Activated T-cell treated with anti-CD3 and anti-CD28 coated beads, Interleukin-2, amount 50 U/mL, for 24 hours (primary cell): ENCODE data around the gene NDUFA7.
"Not testable (repeated sequence)": the region's sequence is repeated elsewhere in the genome, so short reads cannot be mapped to it uniquely, and the experiment has no call there.

Experiments used
- DNase-seq: peaks from one replicate; pipeline ENCODE4 v3.0.0-alpha.2; 2020
- H3K27ac Mint-ChIP-seq: 2 replicates; pipeline ENCODE4 v1.8.0; 2020; ENCODE audit warnings: mild to moderate bottlenecking, mixed read lengths
- H3K27me3 Mint-ChIP-seq: 2 replicates; pipeline ENCODE4 v1.8.0; 2020; ENCODE audit warnings: mixed read lengths
- H3K36me3 Mint-ChIP-seq: 2 replicates; pipeline ENCODE4 v1.8.0; 2020; ENCODE audit warnings: low read depth, mixed read lengths
- H3K4me1 Mint-ChIP-seq: 2 replicates; pipeline ENCODE4 v1.8.0; 2020; ENCODE audit warnings: low read depth, mixed read lengths
- H3K4me3 Mint-ChIP-seq: 2 replicates; pipeline ENCODE4 v1.8.0; 2020; ENCODE audit warnings: mild to moderate bottlenecking, moderate library complexity, mixed read lengths
- H3K9me3 Mint-ChIP-seq: 2 replicates; pipeline ENCODE4 v1.8.0; 2020; ENCODE audit warnings: mixed read lengths

The NDUFA7 gene

DNA sequence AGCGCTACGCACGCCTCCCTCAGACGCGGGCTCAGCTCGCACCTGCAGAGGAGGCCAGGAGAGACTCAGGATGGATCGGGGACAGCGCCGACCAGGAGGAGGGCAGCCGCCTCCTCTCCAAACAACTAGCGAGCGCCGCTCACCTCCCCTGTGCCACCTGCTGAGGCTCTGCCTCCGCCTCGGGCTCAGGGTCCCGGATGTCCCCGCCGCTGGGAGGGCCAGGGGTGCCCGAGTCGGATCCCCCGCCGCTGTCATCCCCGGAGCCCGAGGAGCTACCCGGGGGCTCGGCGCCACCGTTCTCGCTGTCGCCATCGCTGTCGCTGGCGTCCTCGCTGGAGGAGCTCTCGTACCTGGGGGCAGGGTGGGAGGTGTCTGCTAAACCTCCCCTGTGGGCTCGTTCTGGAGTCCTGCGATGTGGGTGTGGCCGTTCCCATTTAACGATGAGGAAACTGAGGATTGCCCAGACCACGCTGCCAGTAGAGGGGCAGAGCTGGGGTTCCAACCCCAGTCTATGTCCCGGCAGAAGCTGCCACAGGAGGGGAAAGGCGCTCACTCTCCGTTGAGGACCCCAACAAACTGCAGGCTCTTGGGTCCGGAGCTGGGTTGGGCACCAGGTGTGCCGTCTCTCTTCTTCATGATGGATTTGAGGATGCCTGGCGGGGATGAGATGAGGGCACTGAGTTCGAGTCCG lies 12.7 kb upstream of the NDUFA7 start:
- Mint-ChIP-seq H3K9me3 (no peaks in the 10 kb centered on the region), H3K27ac (no peak overlapping the region), H3K36me3 (no peaks in the 10 kb centered on the region), H3K4me3 (no peak overlapping the region), H3K4me1 (peaks cover 10% of the 10 kb centered on the region), H3K27me3 (peaks cover 39% of the 10 kb centered on the region)
- DNase-seq = no peak

DNA sequence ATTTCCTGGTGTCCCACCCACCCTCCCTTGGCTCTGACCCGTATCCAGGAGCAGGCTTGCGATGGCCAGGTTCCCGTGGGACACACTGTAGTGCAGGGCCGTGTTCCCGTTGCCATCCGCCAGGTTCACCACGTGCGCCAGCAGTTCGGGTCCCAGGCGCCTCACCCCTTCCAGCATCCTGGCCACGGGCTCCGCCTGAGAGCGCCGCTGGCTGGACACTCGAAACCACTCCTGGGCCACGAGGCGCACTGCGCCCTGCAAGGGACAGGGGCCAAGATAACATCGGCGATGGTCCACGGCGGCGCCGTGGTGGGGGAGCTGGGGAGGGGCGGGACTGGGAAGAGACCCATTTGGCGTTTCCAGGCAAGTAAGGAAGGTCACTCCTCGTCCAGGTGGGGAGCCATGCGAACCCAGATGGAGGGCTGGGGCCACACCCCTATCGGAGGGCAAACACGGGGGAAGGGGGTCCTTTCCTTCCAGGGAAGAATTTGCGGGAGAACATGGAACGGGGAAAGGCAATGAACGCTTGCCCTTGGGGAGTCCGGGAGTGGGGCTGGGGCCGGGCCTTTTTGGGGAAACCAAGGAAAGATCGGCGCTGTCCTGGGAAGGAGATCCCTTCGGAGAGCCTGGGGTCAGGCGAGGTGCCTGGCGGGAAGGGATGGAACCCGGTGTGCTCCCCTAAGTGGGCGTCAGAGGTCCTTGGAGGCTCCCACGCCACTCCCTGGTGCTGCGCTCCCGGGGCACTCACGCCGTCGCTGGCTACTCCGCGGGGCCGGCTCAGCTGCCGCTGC lies 12.0 kb upstream of the NDUFA7 start:
- peaks cover 34% of the 10 kb centered on the region for H3K27me3 Mint-ChIP-seq
- H3K9me3 Mint-ChIP-seq = no peaks in the 10 kb centered on the region
- H3K4me3 Mint-ChIP-seq = no peak overlapping the region
- H3K36me3 Mint-ChIP-seq = no peaks in the 10 kb centered on the region
- no peak overlapping the region for H3K27ac Mint-ChIP-seq
- peaks cover 10% of the 10 kb centered on the region for H3K4me1 Mint-ChIP-seq
- DNase-seq = no peak

DNA sequence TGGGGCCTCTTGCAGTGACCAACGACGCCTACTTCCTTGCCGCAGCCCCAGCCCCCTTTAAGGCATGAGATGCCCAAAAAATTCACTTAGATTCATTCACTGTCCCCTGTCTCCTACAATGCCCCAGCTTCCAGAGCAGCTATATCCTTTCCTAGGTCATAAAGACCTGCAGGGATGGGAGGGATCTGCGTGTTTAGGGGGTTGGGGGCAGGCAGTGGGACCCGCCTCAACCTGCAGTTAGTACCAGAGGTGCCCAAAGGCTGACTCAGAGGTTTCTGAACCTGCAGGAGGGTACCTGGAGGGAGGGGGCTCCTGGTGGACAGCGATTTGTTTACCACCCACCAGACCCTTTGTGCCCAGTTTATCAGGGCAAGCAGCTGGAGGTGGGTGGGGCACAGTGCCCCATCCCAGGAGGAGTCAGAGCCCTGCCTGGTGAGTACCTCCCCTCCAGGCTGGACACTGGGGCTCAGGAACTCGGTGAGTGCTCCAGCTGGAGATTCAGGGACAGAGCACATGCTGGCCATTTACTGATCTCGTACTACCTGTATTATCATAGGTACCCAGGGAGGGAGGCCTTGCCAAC lies 10.2 kb upstream of the NDUFA7 start:
- Mint-ChIP-seq H3K27me3 (peaks cover 20% of the 10 kb centered on the region), H3K36me3 (no peaks in the 10 kb centered on the region), H3K4me1 (peaks cover 10% of the 10 kb centered on the region), H3K27ac (no peak overlapping the region), H3K9me3 (no peaks in the 10 kb centered on the region), H3K4me3 (no peak overlapping the region)
- DNase-seq = no peak

DNA sequence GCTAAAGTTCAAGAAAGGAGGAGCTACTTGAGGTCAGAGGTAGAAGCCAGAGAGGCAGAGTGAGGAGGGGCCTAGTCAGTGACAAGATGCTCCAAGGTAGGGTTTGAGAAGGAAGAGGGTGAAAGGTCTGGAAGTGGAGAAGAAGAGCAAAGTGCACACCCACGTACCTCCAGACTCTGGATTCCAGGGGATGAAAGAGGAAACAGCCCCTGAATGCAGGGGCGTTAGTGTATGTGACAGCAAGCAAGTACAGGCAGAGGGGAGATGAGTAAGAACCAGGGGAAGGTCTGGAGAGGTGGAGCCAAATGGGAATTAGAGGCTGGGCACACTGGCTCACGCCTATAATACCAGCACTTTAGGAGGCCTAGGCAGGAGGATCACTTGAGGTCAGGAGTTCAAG lies 8.8 kb upstream of the NDUFA7 start:
- H3K36me3 Mint-ChIP-seq = no peaks in the 10 kb centered on the region
- peaks cover 14% of the 10 kb centered on the region for H3K27me3 Mint-ChIP-seq
- H3K4me1 Mint-ChIP-seq = peaks cover 4% of the 10 kb centered on the region
- no peak overlapping the region for H3K4me3 Mint-ChIP-seq
- DNase-seq = no peak
- H3K27ac Mint-ChIP-seq = no peak overlapping the region
- H3K9me3 Mint-ChIP-seq = no peaks in the 10 kb centered on the region

DNA sequence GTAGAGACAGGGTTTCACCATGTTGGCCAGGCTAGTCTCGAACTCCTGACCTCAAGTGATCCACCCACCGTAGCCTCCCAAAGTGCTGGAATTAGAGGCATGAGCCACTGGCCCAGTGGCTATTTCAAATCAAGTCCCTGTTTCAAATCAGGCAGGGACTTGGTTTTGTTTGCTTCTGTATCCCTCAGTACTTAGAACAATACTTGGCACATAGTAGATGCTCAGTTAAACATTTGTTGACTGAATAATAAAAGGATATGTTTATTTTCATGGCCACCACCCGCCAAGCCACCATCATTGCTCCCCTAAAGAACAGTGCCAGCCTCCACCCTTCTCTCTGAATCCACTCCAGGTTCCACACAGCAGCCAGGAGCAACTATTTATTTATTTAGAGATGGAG lies 4.3 kb upstream of the NDUFA7 start:
- no peak for DNase-seq
- Mint-ChIP-seq H3K27me3 (no peaks in the 10 kb centered on the region), H3K9me3 (no peaks in the 10 kb centered on the region), H3K27ac (peak overlapping the region; percentile 47), H3K4me1 (peaks cover 16% of the 10 kb centered on the region), H3K4me3 (no peak overlapping the region), H3K36me3 (peaks cover 45% of the 10 kb centered on the region)

DNA sequence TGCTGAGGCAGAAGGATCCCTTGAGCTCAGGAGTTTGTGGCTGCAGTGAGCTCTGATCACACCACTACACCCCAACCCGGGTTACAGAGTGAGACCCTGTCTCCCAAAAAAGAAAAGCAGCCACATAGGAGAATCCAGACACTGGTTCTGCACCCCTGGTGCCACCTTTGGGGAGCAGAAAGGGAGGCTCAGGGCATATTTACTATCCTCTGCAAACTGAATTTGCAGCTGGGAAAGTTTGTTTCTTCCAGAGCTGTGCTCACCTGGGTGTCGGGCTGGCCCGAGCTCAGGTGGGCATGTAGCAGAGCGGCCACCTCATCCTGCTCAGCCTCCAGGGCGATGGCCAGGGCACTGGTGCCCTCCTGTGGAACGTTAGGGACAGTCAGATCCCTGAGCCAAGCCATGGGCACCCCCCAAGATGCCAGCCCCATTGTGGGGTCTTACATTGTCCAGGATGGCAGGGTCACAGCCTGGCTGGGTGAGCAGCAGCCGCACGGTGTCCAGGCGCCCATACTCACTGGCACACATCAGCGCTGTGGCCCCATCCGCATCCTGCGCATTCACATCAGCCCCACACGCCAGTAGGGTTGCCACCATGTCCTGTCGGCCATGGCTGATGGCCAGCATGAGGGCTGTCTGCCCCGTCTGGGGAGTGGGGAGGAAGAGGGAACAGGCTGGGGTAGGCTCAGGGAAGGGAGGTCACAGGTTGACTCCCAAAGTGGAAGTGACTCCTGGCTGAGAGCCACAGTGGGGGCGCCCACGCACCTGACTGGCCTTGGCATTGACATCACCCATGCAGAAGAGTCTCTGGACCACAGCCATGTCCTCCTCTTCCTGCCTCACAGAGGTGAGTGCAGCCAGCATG lies 3.2 kb upstream of the NDUFA7 start:
- no peaks in the 10 kb centered on the region for H3K9me3 Mint-ChIP-seq
- H3K27me3 Mint-ChIP-seq = no peaks in the 10 kb centered on the region
- peaks cover 53% of the 10 kb centered on the region for H3K36me3 Mint-ChIP-seq
- DNase-seq = peak; percentile 56
- peak overlapping the region; percentile 99 for H3K27ac Mint-ChIP-seq
- peak overlapping the region; percentile 100 for H3K4me3 Mint-ChIP-seq
- peaks cover 24% of the 10 kb centered on the region for H3K4me1 Mint-ChIP-seq

DNA sequence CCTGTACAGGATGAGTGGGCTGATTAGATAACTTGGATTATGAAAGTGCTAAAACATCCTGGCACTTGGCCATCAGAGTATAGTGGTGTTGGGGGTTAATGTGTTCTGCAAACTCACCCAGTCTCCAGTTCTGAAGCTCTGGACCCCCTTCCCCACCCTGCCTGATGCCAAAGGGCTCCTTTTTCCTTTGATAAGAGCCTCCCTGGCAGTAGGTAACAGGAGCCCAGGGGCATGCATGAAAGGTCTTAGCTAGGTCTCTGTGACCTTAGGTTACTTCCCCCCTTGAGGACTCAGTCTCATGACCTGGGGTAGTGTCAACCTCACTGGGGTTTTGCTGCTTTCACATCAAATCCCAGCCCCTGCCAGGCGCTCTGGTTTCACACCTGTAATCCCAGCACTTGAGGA lies 2.6 kb upstream of the NDUFA7 start:
- Mint-ChIP-seq H3K9me3 (no peaks in the 10 kb centered on the region), H3K27ac (peak overlapping the region; percentile 99), H3K4me1 (peaks cover 28% of the 10 kb centered on the region), H3K36me3 (peaks cover 57% of the 10 kb centered on the region), H3K4me3 (peak overlapping the region; percentile 100), H3K27me3 (no peaks in the 10 kb centered on the region)
- peak; percentile 56 for DNase-seq

DNA sequence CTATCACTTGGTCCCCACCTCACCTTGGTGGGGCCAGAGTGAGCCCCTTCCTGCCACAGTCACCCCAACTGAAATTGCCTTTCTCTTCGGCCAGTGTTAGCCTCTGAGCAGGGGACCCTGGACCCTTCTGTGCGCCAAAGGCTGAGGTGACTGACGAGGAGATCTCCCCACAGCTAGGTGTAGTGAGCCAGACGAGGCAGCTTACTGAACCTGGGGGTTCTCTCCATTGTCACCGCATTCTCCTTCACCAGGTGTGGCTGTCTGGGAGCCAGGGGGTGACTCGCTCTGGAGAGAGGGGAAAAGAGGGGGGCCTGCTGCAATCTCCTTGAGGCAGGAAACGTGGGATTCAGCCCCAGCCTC lies 1.4 kb upstream of the NDUFA7 start:
- peaks cover 28% of the 10 kb centered on the region for H3K4me1 Mint-ChIP-seq
- H3K36me3 Mint-ChIP-seq = peaks cover 61% of the 10 kb centered on the region
- H3K27me3 Mint-ChIP-seq = no peaks in the 10 kb centered on the region
- H3K4me3 Mint-ChIP-seq = peak overlapping the region; percentile 100
- H3K27ac Mint-ChIP-seq = peak overlapping the region; percentile 99
- no peaks in the 10 kb centered on the region for H3K9me3 Mint-ChIP-seq
- DNase-seq = peak; percentile 45

DNA sequence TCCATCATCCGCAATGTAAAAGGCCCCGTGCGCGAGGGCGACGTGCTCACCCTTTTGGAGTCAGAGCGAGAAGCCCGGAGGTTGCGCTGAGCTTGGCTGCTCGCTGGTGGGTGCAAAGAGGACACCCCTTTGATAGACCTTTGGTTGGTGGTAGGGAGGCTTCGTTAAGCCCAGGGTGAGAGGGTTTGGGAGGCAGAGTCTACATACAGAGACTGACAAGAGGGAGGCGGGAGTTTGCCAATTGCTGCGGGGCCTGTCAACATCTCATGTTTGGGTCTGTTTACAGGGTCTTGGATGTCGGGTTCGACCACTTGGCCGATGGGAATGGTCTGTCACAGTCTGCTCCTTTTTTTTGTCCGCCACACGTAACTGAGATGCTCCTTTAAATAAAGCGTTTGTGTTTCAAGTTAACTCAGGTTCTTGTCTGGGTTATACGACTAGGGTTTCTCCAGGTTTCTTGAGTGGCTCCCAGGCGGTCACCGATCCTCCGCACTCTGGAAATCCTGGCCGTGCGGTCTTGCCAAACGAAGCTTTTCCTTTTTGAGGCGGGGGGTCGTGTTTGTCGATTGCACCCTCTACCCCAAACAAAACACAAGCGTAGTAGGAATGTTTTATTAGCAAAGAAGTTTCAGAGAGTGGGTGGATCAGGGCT lies 937 bp upstream of the NDUFA7 start:
- no peak for DNase-seq
- Mint-ChIP-seq H3K9me3 (no peaks in the 10 kb centered on the region), H3K27me3 (no peaks in the 10 kb centered on the region), H3K4me3 (peak overlapping the region; percentile 100), H3K36me3 (peaks cover 66% of the 10 kb centered on the region), H3K27ac (peak overlapping the region; percentile 99), H3K4me1 (peaks cover 30% of the 10 kb centered on the region)

DNA sequence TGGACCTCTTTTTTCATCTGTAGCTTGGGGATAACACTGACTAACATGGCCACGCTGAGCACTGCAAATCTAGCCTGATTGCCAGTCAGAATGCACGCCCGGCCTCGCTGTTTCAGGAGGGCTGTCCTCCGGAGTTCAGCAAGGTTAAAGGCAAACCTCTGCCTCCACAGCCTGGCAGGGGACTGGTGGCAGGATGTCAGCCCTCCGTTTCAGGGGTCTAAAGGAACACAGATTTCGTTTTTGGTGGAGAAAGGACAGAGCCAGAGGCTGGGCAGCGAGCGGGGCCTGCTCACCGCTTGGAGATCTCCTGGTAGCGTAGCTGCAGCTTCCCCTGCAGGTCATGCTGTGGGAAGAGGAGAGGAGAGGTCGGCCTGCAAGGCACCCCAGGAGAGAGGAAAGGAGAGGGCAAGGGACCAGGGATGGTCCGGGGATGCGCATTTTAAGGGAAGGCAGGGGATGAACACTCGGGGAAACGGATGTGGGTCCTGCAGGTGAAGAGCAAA lies 560 bp downstream of the NDUFA7 start:
- no peaks in the 10 kb centered on the region for H3K27me3 Mint-ChIP-seq
- peak overlapping the region; percentile 100 for H3K4me3 Mint-ChIP-seq
- H3K36me3 Mint-ChIP-seq = peaks cover 79% of the 10 kb centered on the region
- peak overlapping the region; percentile 99 for H3K27ac Mint-ChIP-seq
- peaks cover 32% of the 10 kb centered on the region for H3K4me1 Mint-ChIP-seq
- peak; percentile 64 for DNase-seq
- no peaks in the 10 kb centered on the region for H3K9me3 Mint-ChIP-seq

DNA sequence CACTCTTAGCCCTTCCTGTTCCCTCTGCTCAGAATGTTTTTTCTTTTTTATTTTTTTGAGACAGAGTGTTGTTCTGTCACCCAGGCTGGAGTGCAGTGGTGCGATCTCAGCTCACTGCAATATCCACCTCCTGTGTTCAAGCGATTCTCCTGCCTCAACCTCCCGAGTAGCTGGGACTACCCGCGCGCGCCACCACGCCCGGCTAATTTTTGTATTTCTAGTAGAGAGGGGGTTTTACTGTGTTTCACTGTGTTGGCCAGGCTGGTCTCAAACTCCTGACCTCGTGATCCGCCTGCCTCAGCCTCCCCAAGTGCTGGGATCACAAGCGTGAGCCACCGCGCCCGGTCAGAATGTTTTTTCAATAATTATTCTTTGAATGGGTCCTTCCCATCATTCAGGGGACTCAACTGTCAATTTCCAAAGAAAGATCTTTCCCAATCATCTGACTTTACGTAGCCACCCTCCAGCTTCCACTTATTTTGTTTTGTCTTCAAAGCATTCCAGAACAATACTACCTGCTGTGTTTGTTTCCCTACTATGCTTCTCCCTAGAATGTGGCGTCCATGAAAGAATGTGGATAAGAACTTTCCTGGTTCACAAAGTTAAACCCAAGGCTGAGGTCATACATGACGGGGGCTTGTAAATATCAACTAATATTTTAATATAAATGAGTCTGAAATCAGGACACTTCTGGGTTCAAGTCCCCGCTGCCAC lies 1.2 kb downstream of the NDUFA7 start:
- Mint-ChIP-seq H3K4me1 (peaks cover 32% of the 10 kb centered on the region), H3K36me3 (peaks cover 85% of the 10 kb centered on the region), H3K27ac (peak overlapping the region; percentile 99), H3K9me3 (no peaks in the 10 kb centered on the region), H3K4me3 (peak overlapping the region; percentile 100), H3K27me3 (no peaks in the 10 kb centered on the region)
- DNase-seq = no peak

DNA sequence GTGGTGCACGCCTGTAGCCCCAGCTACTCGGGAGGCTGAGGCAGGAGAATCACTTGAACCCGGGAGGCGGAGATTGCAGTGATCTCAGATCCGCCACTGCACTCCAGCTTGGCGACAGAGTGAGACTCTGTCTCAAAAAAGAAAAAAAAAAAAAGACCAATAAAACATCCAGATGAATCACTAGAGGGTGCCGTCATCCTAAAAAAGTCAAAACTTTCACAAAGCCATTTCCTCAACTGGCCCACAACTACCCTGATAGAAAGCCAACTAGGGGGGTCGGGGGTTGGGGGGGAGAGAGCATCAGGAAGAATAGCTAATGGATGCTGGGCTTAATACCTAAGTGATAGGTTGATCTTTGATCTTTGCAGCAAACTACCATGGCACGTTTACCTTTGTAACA lies 2.3 kb downstream of the NDUFA7 start:
- H3K27me3 Mint-ChIP-seq, H3K9me3 Mint-ChIP-seq, H3K4me3 Mint-ChIP-seq, DNase-seq: not testable (repeated sequence)
- Mint-ChIP-seq H3K27ac (peak overlapping the region; percentile 63), H3K4me1 (peaks cover 29% of the 10 kb centered on the region), H3K36me3 (peaks cover 83% of the 10 kb centered on the region)

DNA sequence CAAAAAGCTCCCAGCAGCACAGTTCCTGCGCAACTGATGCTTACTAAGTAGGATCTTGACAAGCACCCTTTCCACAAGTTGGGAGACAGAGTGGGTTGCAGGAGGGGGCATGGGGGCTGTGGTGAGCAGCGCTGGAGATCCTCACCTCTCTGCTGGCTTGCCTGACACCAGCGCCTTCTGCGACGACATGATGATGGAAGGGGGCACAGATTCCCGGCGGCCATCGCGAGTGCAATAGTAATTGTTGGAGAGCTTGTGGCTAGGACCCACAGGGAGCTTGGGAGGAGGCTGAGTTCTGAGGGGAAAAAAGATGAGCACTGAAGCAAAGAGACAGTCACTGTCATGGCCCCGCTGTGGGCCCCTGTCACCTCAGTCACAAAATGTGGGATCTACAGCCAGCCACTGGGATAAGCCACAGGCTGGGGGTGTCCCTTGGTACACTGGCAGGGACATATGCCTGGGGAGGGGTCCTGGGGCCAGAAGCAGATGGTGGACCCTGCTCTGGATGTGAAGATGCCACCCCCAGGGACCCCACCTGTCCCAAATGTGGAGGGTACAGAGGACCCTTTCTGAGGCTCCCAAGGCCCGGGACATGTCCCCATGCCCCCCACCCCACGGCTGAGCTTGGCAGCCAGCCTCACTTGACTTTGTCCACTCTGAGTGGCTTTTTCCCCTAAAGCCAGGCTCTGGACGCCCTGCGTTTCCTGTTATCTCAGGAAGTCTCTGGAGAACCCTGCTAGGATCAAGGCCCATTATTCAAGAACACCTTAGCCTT lies 4.6 kb downstream of the NDUFA7 start:
- Mint-ChIP-seq H3K27me3 (no peaks in the 10 kb centered on the region), H3K36me3 (peaks cover 83% of the 10 kb centered on the region), H3K27ac (no peak overlapping the region), H3K4me1 (peaks cover 17% of the 10 kb centered on the region), H3K4me3 (no peak overlapping the region), H3K9me3 (no peaks in the 10 kb centered on the region)
- no peak for DNase-seq
